Retinal pigment epithelial cell (primary cell): ENCODE data around the gene PCSK5.
A peak's percentile ranks its signal among the peaks of the same experiment; 100 is the strongest.
"Not testable (repeated sequence)": the region's sequence is repeated elsewhere in the genome, so short reads cannot be mapped to it uniquely, and the experiment has no call there.

Experiments used
- DNase-seq: peaks from one replicate; pipeline ENCODE4 v3.0.0-alpha.2; 2010; ENCODE audit warnings: low read depth
- H3K4me3 ChIP-seq: 2 replicates; pipeline ENCODE4 v1.5.1; 2011; ENCODE audit warnings: mild to moderate bottlenecking, low read length, control low read depth, moderate library complexity
- TF ChIP-seq, protein P1 (sequence below): conservative IDR thresholded peaks from 2 replicates; pipeline ENCODE4 v1.5.1; 2011; ENCODE audit warnings: low read depth, low read length, control low read depth, inconsistent platforms

Gene PCSK5

DNA sequence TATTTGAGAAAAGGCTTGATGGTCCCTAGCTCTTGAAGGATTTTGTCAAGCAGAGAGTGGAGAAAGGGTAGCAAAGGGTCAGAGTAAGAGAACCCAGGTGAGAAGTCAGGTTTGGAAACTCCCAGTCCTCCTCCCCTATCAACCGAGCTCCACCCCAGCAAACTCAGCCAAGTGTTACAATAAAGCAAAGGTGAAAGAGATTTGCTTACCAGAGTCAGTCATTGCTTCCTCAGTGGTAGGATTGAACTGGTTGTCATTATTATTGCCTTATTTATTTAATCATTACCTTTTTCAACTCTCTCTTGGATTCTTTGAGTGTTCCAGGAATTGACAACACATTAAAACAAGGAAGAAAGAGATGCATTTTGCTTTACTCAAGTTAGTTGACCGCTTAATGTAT lies 423.3 kb downstream of the PCSK5 start:
- TF ChIP-seq, protein P1, sequence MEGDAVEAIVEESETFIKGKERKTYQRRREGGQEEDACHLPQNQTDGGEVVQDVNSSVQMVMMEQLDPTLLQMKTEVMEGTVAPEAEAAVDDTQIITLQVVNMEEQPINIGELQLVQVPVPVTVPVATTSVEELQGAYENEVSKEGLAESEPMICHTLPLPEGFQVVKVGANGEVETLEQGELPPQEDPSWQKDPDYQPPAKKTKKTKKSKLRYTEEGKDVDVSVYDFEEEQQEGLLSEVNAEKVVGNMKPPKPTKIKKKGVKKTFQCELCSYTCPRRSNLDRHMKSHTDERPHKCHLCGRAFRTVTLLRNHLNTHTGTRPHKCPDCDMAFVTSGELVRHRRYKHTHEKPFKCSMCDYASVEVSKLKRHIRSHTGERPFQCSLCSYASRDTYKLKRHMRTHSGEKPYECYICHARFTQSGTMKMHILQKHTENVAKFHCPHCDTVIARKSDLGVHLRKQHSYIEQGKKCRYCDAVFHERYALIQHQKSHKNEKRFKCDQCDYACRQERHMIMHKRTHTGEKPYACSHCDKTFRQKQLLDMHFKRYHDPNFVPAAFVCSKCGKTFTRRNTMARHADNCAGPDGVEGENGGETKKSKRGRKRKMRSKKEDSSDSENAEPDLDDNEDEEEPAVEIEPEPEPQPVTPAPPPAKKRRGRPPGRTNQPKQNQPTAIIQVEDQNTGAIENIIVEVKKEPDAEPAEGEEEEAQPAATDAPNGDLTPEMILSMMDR: no peak
- no peak overlapping the region for H3K4me3 ChIP-seq
- no peak for DNase-seq

DNA sequence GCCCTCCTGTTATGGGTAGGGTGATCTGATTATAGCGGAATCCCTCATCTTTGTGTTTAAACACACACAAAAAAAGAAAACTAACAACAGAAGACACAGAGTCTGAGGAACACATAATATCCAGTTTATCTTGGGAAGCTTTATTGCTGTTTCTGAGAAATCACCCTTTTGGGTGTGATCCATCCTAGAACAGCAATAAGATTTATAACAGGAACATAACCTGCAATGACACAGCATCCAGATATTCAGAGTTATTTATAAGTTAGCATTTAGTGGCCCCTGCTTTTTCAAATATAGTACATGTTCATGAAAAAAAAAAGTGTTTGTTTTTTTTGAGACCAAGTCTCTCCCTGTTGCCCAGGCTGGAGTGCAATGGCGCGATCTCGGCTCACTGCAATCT lies 423.8 kb downstream of the PCSK5 start:
- TF ChIP-seq, protein P1: no peak
- no peak for DNase-seq
- H3K4me3 ChIP-seq: no peak overlapping the region

DNA sequence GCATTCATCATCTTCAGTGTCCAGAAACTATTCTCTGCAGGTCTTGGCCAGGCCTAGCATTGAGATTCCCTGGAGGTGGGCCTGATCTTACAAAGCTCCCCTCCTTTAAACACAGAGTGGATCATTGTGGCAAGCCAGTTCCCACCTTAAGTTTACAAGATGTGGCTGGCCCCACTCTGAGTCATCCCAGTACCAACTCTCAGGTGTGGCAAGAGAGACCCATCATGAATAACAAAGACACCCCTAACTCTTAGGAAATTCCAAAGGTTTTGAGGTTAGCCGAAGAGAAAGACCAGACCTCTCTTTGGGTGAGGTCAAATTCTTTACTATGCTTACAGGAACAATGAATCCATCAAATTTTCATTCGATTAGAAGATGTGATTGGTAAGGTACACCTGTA lies 425.6 kb downstream of the PCSK5 start:
- TF ChIP-seq, protein P1: no peak
- DNase-seq: no peak
- no peak overlapping the region for H3K4me3 ChIP-seq

DNA sequence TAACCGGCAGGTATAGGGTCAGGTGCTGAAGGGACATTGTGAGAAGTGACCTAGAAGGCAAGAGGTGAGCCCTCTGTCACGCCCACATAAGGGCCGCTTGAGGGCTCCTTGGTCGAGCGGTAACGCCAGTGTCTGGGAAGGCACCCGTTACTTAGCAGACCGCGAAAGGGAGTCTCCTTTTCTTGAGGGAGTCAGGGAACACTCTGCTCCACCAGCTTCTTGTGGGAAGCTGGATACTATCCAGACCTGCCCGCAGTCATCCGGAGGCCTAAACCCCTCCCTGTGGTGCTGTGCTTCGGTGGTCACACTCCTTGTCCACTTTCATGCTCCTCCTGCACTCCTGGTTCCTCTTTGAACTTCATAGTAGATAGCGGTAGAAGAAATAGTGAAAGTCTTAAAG lies 429.0 kb downstream of the PCSK5 start:
- not testable (repeated sequence) for DNase-seq, H3K4me3 ChIP-seq

DNA sequence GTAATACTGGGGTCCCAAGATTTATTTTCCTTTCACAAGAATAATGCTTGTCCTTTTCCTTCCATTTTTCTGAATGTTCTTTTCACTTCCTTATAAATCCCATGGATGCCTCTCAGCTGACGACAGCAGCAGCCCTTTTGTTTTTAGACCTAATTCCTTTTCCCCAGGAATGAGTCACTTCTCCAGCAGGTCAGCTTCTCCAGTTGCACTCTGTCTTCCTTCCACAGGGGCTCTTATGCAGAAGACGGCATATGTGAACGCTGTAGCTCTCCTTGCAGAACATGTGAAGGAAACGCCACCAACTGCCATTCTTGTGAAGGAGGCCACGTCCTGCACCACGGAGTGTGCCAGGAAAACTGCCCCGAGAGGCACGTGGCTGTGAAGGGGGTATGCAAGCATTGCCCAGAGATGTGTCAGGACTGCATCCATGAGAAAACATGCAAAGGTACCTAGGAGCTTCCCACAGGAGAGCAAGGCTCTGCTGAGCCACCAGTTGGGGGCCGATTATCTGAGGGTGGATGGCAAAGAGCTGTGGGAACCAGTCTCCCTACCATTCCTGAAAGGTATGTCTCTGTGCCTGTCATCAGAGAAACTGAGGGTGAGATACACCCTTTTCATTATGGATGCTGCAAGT lies 430.8 kb downstream of the PCSK5 start:
- TF ChIP-seq, protein P1: no peak
- H3K4me3 ChIP-seq: no peak overlapping the region
- DNase-seq: peak; percentile 43

DNA sequence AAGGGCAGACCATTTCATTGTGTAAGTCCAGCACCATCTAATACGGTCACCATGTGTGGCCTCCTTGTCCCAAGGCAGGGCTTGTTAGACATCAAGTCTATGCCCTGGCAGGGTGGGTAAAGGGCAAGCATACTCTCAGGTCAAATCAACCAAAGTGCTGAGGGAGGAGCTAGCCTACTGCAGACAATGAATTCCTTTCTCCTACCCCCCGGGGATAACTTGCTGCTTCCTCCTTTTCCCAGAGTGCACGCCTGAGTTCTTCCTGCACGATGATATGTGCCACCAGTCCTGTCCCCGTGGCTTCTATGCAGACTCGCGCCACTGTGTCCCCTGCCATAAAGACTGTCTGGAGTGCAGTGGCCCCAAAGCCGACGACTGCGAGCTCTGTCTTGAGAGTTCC lies 432.3 kb downstream of the PCSK5 start:
- DNase-seq: no peak
- H3K4me3 ChIP-seq: no peak overlapping the region
- TF ChIP-seq, protein P1: no peak

DNA sequence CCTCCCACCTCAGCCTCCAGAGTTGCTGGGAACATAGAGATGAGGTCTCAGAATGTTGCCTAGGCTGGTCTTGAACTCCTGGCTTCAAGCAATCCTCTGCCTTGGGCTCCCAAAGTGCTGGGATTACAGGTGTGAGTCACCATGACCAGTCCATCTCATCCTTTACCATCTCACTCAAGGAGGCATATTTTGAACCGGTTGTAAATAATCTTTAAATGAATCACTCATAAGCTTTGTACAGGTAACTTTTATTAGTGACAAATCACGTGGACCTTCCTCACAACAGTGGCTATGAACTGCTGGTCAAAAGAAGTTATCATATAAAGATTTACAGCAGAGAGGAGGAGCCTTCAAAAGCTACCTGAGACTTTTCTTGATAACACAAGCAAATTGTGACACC lies 433.0 kb downstream of the PCSK5 start:
- TF ChIP-seq, protein P1: no peak

DNA sequence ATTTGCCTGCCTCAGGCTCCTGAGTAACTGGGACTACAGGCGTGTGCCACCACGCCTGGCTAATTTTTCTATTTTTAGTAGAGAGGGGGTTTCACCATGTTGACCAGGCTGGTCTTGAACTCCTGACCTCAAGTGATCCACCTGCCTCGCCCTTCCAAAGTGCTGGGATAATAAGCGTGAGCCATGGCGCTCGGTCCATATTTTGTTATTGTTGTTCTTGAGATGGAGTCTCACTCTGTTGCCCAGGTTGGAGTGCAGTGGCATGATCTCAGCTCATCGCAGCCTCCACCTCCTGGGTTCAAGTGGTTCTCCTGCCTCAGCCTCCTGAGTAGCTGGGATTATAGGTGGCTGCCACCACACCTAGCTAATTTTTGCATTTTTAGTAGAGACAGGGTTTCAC lies 433.6 kb downstream of the PCSK5 start:
- DNase-seq, H3K4me3 ChIP-seq: not testable (repeated sequence)

More for the DNA sequence above, 433.0 kb downstream of the PCSK5 start:
- no peak overlapping the region for H3K4me3 ChIP-seq
- DNase-seq: no peak
